BJ (cell line): ENCODE data around the gene CASP9. TPM values are rescaled to one million over a fixed set of nuclear protein-coding genes. Genes with fewer than 3 reads are reported as not detected.

Source experiments
- CTCF ChIA-PET: fragments of 350-600 bp; formaldehyde crosslinking; extraction: SDS; loops from one replicate; lab custom pipeline; 2021; ENCODE audit warnings: antibody characterized with exemption, inconsistent platforms; lab: Yijun Ruan, JAX
- POLR2A ChIA-PET: fragments of 300-600 bp; sonication (Branson Sonifier 250); formaldehyde crosslinking; extraction: SDS; loops from one replicate; lab custom pipeline; 2021; ENCODE audit warnings: antibody characterized with exemption; lab: Charles Lee
- DNase-seq: peaks from one replicate; pipeline ENCODE4 v3.0.0-alpha.2; 2011; ENCODE audit warnings: low read depth
- H3K27me3 ChIP-seq: 2 replicates; pipeline ENCODE4 v1.6.0; 2011; ENCODE audit warnings: low read length; ENCODE audit not compliant: control insufficient read depth, insufficient read depth
- H3K36me3 ChIP-seq: 2 replicates; pipeline ENCODE4 v1.5.1; 2011; ENCODE audit warnings: low read length; ENCODE audit not compliant: control insufficient read depth, insufficient read depth
- H3K4me3 ChIP-seq: 2 replicates; pipeline ENCODE4 v1.5.1; 2011; ENCODE audit warnings: low read depth, mild to moderate bottlenecking, control low read depth, low read length
- CTCF ChIP-seq: IDR thresholded peaks from 2 replicates; pipeline ENCODE4 v1.5.1; 2011; ENCODE audit warnings: low read depth, mild to moderate bottlenecking, control low read depth, inconsistent platforms, low read length, moderate library complexity; ENCODE audit not compliant: insufficient read depth
- polyA plus RNA-seq: library from polyadenylated mRNA; depleted of rRNA; stranded (reverse); fragments of >200 nt; gene quantifications from 2 replicates; pipeline ENCODE4 v1.2.3, GENCODE V29; 2011

The CASP9 gene
- polyA plus RNA-seq, 1 experiment: 20.8 TPM

- Histone ChIP-seq H3K36me3 (no peaks in the 10 kb centered on the region), H3K4me3 (no peak overlapping the region), H3K27me3 (peaks cover 3% of the 10 kb centered on the region; the same call in 1 of the 2 replicates)
- no peak for DNase-seq
- ChIA-PET POLR2A (no interaction called here), CTCF (no interaction called here)
- TF ChIP-seq CTCF: no peak
These were observed 72.8 kb downstream of the CASP9 start for GRCh38 chr1:15451014-15451722.

- Histone ChIP-seq H3K27me3 (peaks cover 4% of the 10 kb centered on the region; the same call in 1 of the 2 replicates), H3K36me3 (no peaks in the 10 kb centered on the region), H3K4me3 (no peak overlapping the region)
- ChIA-PET CTCF (no interaction called here), POLR2A (no interaction called here)
- no peak for TF ChIP-seq CTCF
- no peak for DNase-seq
These were observed 74.4 kb downstream of the CASP9 start for GRCh38 chr1:15449567-15449966.

GRCh38 chr1:15448877-15449462 lies 75.0 kb downstream of the CASP9 start:
- peaks cover 4% of the 10 kb centered on the region; the same call in 1 of the 2 replicates for H3K27me3 ChIP-seq
- POLR2A ChIA-PET: no interaction called here
- CTCF ChIA-PET: no interaction called here
- H3K4me3 ChIP-seq: no peak overlapping the region
- DNase-seq: no peak
- H3K36me3 ChIP-seq: no peaks in the 10 kb centered on the region
- TF ChIP-seq CTCF: no peak

GRCh38 chr1:15446212-15446611 lies 77.8 kb downstream of the CASP9 start:
- CTCF ChIA-PET: no interaction called here
- POLR2A ChIA-PET: no interaction called here
- no peak for DNase-seq
- no peak overlapping the region for H3K4me3 ChIP-seq
- H3K36me3 ChIP-seq: no peaks in the 10 kb centered on the region
- TF ChIP-seq CTCF: no peak
- peaks cover 9% of the 10 kb centered on the region for H3K27me3 ChIP-seq

- CTCF ChIA-PET: interaction anchor here (1.0 to 2.6 kb wide), 2 partner anchors 14 to 121 kb away, joined by 3 to 19 read pairs; no protein-coding TSS in a partner anchor
- POLR2A ChIA-PET: no interaction called here
- Histone ChIP-seq H3K36me3 (no peaks in the 10 kb centered on the region), H3K4me3 (no peak overlapping the region), H3K27me3 (peaks cover 9% of the 10 kb centered on the region)
- DNase-seq: no peak
- no peak for TF ChIP-seq CTCF
These were observed 78.5 kb downstream of the CASP9 start for GRCh38 chr1:15445390-15446122.
